Loucy (cell line): ENCODE data around the gene LRRC4C.

Source experiments
- H2AFZ ChIP-seq: fragments of 200-600 bp; sonication (generic); 2 replicates; pipeline ENCODE4 v1.6.0; 2016; ENCODE audit warnings: antibody characterized with exemption, mild to moderate bottlenecking, low read length, moderate library complexity
- H3F3A ChIP-seq: fragments of 200-600 bp; 2 replicates; pipeline ENCODE4 v1.6.0; 2016; ENCODE audit warnings: antibody characterized with exemption, low read depth, mild to moderate bottlenecking
- H3K27me3 ChIP-seq: fragments of 200-600 bp; sonication (generic); 2 replicates; pipeline ENCODE4 v1.6.1; 2014; ENCODE audit warnings: low read length, mild to moderate bottlenecking; ENCODE audit not compliant: insufficient read depth, poor library complexity, severe bottlenecking
- H3K36me3 ChIP-seq: fragments of 200-600 bp; sonication (generic); 2 replicates; pipeline ENCODE4 v1.6.1; 2016; ENCODE audit warnings: low read length; ENCODE audit not compliant: insufficient read depth
- H3K4me1 ChIP-seq: fragments of 200-600 bp; sonication (generic); 2 replicates; pipeline ENCODE4 v1.5.1; 2014; ENCODE audit warnings: low read length, mild to moderate bottlenecking; ENCODE audit not compliant: insufficient read depth, poor library complexity, severe bottlenecking
- H3K4me2 ChIP-seq: fragments of 200-600 bp; sonication (generic); 2 replicates; pipeline ENCODE4 v1.6.0; 2014; ENCODE audit warnings: antibody characterized with exemption, low read length, low read depth, mild to moderate bottlenecking; ENCODE audit not compliant: poor library complexity, severe bottlenecking
- H3K4me3 ChIP-seq: fragments of 200-600 bp; sonication (generic); 2 replicates; pipeline ENCODE4 v1.5.1; 2014; ENCODE audit warnings: low read length, mild to moderate bottlenecking, mixed read lengths; ENCODE audit not compliant: poor library complexity, severe bottlenecking
- H3K79me2 ChIP-seq: fragments of 200-600 bp; sonication (generic); 2 replicates; pipeline ENCODE4 v1.6.1; 2014; ENCODE audit warnings: low read length; ENCODE audit not compliant: insufficient read depth
- H3K9ac ChIP-seq: fragments of 200-600 bp; sonication (generic); 2 replicates; pipeline ENCODE4 v1.6.0; 2014; ENCODE audit warnings: mild to moderate bottlenecking, low read depth, low read length, moderate library complexity; ENCODE audit not compliant: poor library complexity, severe bottlenecking
- H3K9me2 ChIP-seq: fragments of 200-600 bp; sonication (generic); replicated peaks from 2 replicates; pipeline ENCODE4 v1.6.1; 2016; ENCODE audit warnings: low read depth, low read length, mixed read lengths
- H3K9me3 ChIP-seq: fragments of 200-600 bp; sonication (generic); 2 replicates; pipeline ENCODE4 v1.6.1; 2014; ENCODE audit warnings: mild to moderate bottlenecking, antibody characterized with exemption, low read length, low read depth; ENCODE audit not compliant: insufficient read depth
- H4K20me1 ChIP-seq: fragments of 200-600 bp; sonication (generic); 2 replicates; pipeline ENCODE4 v1.6.0; 2014; ENCODE audit warnings: antibody characterized with exemption, low read length, mild to moderate bottlenecking; ENCODE audit not compliant: insufficient read depth, poor library complexity, severe bottlenecking
- EZH2phosphoT487 ChIP-seq: fragments of 200-600 bp; IDR thresholded peaks from 2 replicates; pipeline ENCODE4 v1.6.1; 2018; ENCODE audit warnings: antibody characterized with exemption, mild to moderate bottlenecking, moderate library complexity, borderline replicate concordance
- TF ChIP-seq, protein P1 (sequence below): fragments of 200-600 bp; sonication (generic); conservative IDR thresholded peaks from 2 replicates; pipeline ENCODE4 v1.5.1; 2014; ENCODE audit warnings: mild to moderate bottlenecking, antibody characterized with exemption, low read length

Gene LRRC4C

DNA sequence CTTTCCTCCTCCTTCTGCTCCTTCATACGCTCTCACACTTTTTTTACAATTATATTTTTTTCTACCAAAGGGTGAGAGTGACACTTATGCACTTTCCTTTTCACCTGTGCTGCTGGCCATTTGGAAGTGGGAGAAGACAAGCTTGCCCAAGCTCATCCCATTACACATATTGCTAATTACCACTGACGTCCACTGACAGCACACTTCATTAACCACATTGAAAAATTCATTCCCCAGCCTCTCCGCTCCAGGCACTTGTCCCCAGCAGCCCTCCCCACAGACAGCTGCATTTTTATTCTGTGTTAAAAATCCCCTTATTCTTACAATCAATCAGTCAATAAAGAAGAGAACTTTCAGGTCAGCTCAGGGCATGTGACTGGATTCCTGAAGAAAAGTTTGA, 175.1 kb downstream of the LRRC4C start:
- Histone ChIP-seq H3K9ac (no peak overlapping the region), H3F3A (no peaks in the 10 kb centered on the region), H3K9me2 (no peaks in the 10 kb centered on the region), H3K36me3 (no peaks in the 10 kb centered on the region), H3K27me3 (no peaks in the 10 kb centered on the region), H2AFZ (no peak overlapping the region), H3K79me2 (no peaks in the 10 kb centered on the region), H3K4me1 (no peaks in the 10 kb centered on the region), H3K9me3 (no peaks in the 10 kb centered on the region), H3K4me3 (no peak overlapping the region), H4K20me1 (no peaks in the 10 kb centered on the region), H3K4me2 (no peak overlapping the region)
- TF ChIP-seq, protein P1, sequence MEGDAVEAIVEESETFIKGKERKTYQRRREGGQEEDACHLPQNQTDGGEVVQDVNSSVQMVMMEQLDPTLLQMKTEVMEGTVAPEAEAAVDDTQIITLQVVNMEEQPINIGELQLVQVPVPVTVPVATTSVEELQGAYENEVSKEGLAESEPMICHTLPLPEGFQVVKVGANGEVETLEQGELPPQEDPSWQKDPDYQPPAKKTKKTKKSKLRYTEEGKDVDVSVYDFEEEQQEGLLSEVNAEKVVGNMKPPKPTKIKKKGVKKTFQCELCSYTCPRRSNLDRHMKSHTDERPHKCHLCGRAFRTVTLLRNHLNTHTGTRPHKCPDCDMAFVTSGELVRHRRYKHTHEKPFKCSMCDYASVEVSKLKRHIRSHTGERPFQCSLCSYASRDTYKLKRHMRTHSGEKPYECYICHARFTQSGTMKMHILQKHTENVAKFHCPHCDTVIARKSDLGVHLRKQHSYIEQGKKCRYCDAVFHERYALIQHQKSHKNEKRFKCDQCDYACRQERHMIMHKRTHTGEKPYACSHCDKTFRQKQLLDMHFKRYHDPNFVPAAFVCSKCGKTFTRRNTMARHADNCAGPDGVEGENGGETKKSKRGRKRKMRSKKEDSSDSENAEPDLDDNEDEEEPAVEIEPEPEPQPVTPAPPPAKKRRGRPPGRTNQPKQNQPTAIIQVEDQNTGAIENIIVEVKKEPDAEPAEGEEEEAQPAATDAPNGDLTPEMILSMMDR: no peak
- TF ChIP-seq EZH2phosphoT487: no peak

GRCh38 chr11:41283191-41283930, 176.1 kb downstream of the LRRC4C start:
- H3F3A ChIP-seq: no peaks in the 10 kb centered on the region
- no peaks in the 10 kb centered on the region for H3K9me3 ChIP-seq
- H3K4me1 ChIP-seq: no peaks in the 10 kb centered on the region
- no peak overlapping the region for H3K4me2 ChIP-seq
- H2AFZ ChIP-seq: no peak overlapping the region
- H3K36me3 ChIP-seq: no peaks in the 10 kb centered on the region
- no peaks in the 10 kb centered on the region for H3K9me2 ChIP-seq
- H3K27me3 ChIP-seq: no peaks in the 10 kb centered on the region
- H4K20me1 ChIP-seq: no peaks in the 10 kb centered on the region
- no peaks in the 10 kb centered on the region for H3K79me2 ChIP-seq
- no peak overlapping the region for H3K9ac ChIP-seq
- TF ChIP-seq EZH2phosphoT487: no peak
- TF ChIP-seq, protein P1: no peak
- no peak overlapping the region for H3K4me3 ChIP-seq

DNA sequence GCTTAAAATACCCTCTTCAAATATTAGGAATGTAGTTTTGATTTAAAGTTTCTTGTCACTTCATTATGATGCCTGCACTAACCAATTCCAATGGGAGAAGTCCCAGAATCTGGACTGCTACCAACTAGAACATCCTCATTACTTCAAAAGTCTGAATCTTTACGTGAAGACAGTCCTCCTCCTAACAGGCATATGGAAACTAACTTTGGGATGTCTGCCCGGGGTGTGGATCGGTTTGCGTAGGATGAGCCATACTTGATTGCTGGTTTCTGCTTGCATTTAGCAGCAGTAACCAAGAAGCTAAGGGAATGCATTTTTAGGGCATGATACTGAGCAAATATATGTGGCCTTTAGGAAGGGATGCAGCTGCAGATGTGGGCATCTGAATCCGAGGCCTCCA, 177.1 kb downstream of the LRRC4C start:
- H3K4me1 ChIP-seq: no peaks in the 10 kb centered on the region
- no peak overlapping the region for H3K4me2 ChIP-seq
- H3K9me3 ChIP-seq: no peaks in the 10 kb centered on the region
- no peaks in the 10 kb centered on the region for H3K36me3 ChIP-seq
- no peaks in the 10 kb centered on the region for H3K9me2 ChIP-seq
- no peak overlapping the region for H3K9ac ChIP-seq
- H2AFZ ChIP-seq: no peak overlapping the region
- H3F3A ChIP-seq: no peaks in the 10 kb centered on the region
- no peak for TF ChIP-seq EZH2phosphoT487
- TF ChIP-seq, protein P1: no peak
- no peaks in the 10 kb centered on the region for H4K20me1 ChIP-seq
- H3K4me3 ChIP-seq: no peak overlapping the region
- no peaks in the 10 kb centered on the region for H3K79me2 ChIP-seq
- H3K27me3 ChIP-seq: no peaks in the 10 kb centered on the region
